WTC11 (cell line): ENCODE results near the gene POLR1G. TPM values are rescaled to one million over a fixed set of nuclear protein-coding genes. Genes with fewer than 3 reads are reported as not detected.
A peak's percentile ranks its signal among the peaks of the same experiment; 100 is the strongest.

Source experiments
- ATAC-seq: fragments of 200-7000 bp; cut with Tn5 transposase; 2 replicates; pipeline ENCODE4 v1.10.0; 2021; ENCODE audit warnings: mild to moderate bottlenecking, moderate library complexity
- CTCF ChIA-PET: fragments of 300-600 bp; sonication (Branson Sonifier 250); formaldehyde crosslinking; loops from one replicate; lab custom pipeline; 2021; ENCODE audit warnings: antibody characterized with exemption; lab: Charles Lee
- POLR2A ChIA-PET: fragments of 350-600 bp; sonication (Branson Sonifier 250); formaldehyde crosslinking; loops from one replicate; lab custom pipeline; 2021; ENCODE audit warnings: antibody characterized with exemption; lab: Charles Lee
- DNase-seq: peaks from one replicate; pipeline ENCODE4 v3.0.0; 2021; ENCODE audit warnings: low spot score
- H3K27ac Mint-ChIP-seq: 2 replicates; pipeline ENCODE4 v1.8.0; 2021; ENCODE audit warnings: mixed read lengths
- H3K27me3 Mint-ChIP-seq: 2 replicates; pipeline ENCODE4 v1.8.0; 2021; ENCODE audit warnings: low read depth, mild to moderate bottlenecking, moderate library complexity, mixed read lengths
- H3K36me3 Mint-ChIP-seq: 2 replicates; pipeline ENCODE4 v1.8.0; 2021; ENCODE audit warnings: mixed read lengths
- H3K4me1 Mint-ChIP-seq: 2 replicates; pipeline ENCODE4 v1.8.0; 2022; ENCODE audit warnings: mixed read lengths
- H3K4me3 Mint-ChIP-seq: 2 replicates; pipeline ENCODE4 v1.8.0; 2021; ENCODE audit warnings: mild to moderate bottlenecking, moderate library complexity, mixed read lengths
- H3K9me3 Mint-ChIP-seq: 2 replicates; pipeline ENCODE4 v1.8.0; 2021; ENCODE audit warnings: mixed read lengths
- AFF4 ChIP-seq: sonication (generic); formaldehyde crosslinking; IDR thresholded peaks from 2 replicates; pipeline ENCODE4 v1.8.1; 2023; ENCODE audit warnings: mild to moderate bottlenecking, missing genetic modification reagents, borderline replicate concordance
- ELF4 ChIP-seq: sonication (generic); formaldehyde crosslinking; IDR thresholded peaks from 2 replicates; pipeline ENCODE4 v1.8.1; 2022; ENCODE audit warnings: low read depth, mild to moderate bottlenecking, moderate library complexity, missing genetic modification reagents
- ETV6 ChIP-seq: sonication (generic); formaldehyde crosslinking; IDR thresholded peaks from 2 replicates; pipeline ENCODE4 v1.8.1; 2022; ENCODE audit warnings: mild to moderate bottlenecking, missing genetic modification reagents
- FOXJ3 ChIP-seq: sonication (generic); formaldehyde crosslinking; IDR thresholded peaks from 2 replicates; pipeline ENCODE4 v1.9.0; 2021; ENCODE audit warnings: missing genetic modification reagents, mild to moderate bottlenecking, borderline replicate concordance
- FOXK1 ChIP-seq: sonication (generic); formaldehyde crosslinking; IDR thresholded peaks from 2 replicates; pipeline ENCODE4 v1.8.0; 2022; ENCODE audit warnings: mild to moderate bottlenecking, moderate library complexity, missing genetic modification reagents
- HMGA2 ChIP-seq: fragments of 250-450 bp; sonication (Bioruptor Pico); IDR thresholded peaks from 2 replicates; pipeline ENCODE4 v1.4.0; 2021; ENCODE audit warnings: mild to moderate bottlenecking, moderate library complexity
- MXD4 ChIP-seq: fragments of 250-450 bp; sonication (Bioruptor Pico); IDR thresholded peaks from 2 replicates; pipeline ENCODE4 v1.8.0; 2021; ENCODE audit warnings: mild to moderate bottlenecking, moderate library complexity, borderline replicate concordance
- NFE2L1 ChIP-seq: sonication (generic); formaldehyde crosslinking; IDR thresholded peaks from 2 replicates; pipeline ENCODE4 v1.8.1; 2023; ENCODE audit warnings: missing genetic modification reagents
- NR1H2 ChIP-seq: sonication (generic); formaldehyde crosslinking; IDR thresholded peaks from 2 replicates; pipeline ENCODE4 v1.9.0; 2021; ENCODE audit warnings: mild to moderate bottlenecking, moderate library complexity, missing genetic modification reagents
- NR3C1 ChIP-seq: sonication (generic); formaldehyde crosslinking; conservative IDR thresholded peaks from 2 replicates; pipeline ENCODE4 v1.8.1; 2023; ENCODE audit warnings: low read depth, mild to moderate bottlenecking, missing genetic modification reagents
- RELA ChIP-seq: sonication (generic); formaldehyde crosslinking; IDR thresholded peaks from 2 replicates; pipeline ENCODE4 v1.8.1; 2022; ENCODE audit warnings: missing genetic modification reagents, mild to moderate bottlenecking, borderline replicate concordance
- SMAD3 ChIP-seq: sonication (generic); formaldehyde crosslinking; IDR thresholded peaks from 2 replicates; pipeline ENCODE4 v1.8.0; 2022; ENCODE audit warnings: missing genetic modification reagents, mild to moderate bottlenecking, borderline replicate concordance
- SP1 ChIP-seq: sonication (generic); formaldehyde crosslinking; conservative IDR thresholded peaks from 2 replicates; pipeline ENCODE4 v1.8.1; 2022; ENCODE audit warnings: missing genetic modification reagents
- TEAD4 ChIP-seq: sonication (generic); formaldehyde crosslinking; IDR thresholded peaks from 2 replicates; pipeline ENCODE4 v1.8.0; 2022; ENCODE audit warnings: mild to moderate bottlenecking, missing genetic modification reagents
- TP53 ChIP-seq: sonication (generic); formaldehyde crosslinking; IDR thresholded peaks from 2 replicates; pipeline ENCODE4 v1.8.1; 2023; ENCODE audit warnings: mild to moderate bottlenecking, missing genetic modification reagents
- ZNF121 ChIP-seq: sonication (generic); formaldehyde crosslinking; IDR thresholded peaks from 2 replicates; pipeline ENCODE4 v1.8.0; 2023; ENCODE audit warnings: missing genetic modification reagents
- ZNF138 ChIP-seq: sonication (generic); formaldehyde crosslinking; conservative IDR thresholded peaks from 2 replicates; pipeline ENCODE4 v1.8.1; 2022; ENCODE audit warnings: mild to moderate bottlenecking, moderate library complexity, missing genetic modification reagents
- ZNF219 ChIP-seq: sonication (generic); formaldehyde crosslinking; IDR thresholded peaks from 2 replicates; pipeline ENCODE4 v1.8.0; 2023; ENCODE audit warnings: missing genetic modification reagents, mild to moderate bottlenecking, borderline replicate concordance
- ZNF263 ChIP-seq: sonication (generic); formaldehyde crosslinking; IDR thresholded peaks from 2 replicates; pipeline ENCODE4 v1.8.1; 2022; ENCODE audit warnings: low read depth, mild to moderate bottlenecking, moderate library complexity, missing genetic modification reagents
- ZNF317 ChIP-seq: sonication (generic); formaldehyde crosslinking; IDR thresholded peaks from 2 replicates; pipeline ENCODE4 v1.8.1; 2023; ENCODE audit warnings: low read depth, mild to moderate bottlenecking, moderate library complexity, missing genetic modification reagents, borderline replicate concordance
- ZNF423 ChIP-seq: fragments of 250-450 bp; sonication (Bioruptor Pico); IDR thresholded peaks from 2 replicates; pipeline ENCODE4 v2.1.2; 2022; ENCODE audit warnings: mild to moderate bottlenecking, moderate library complexity
- total RNA-seq: library from RNA; stranded (reverse); gene quantifications from 3 replicates; pipeline ENCODE4 v1.2.3, GENCODE V29; 2021
- TF ChIP-seq, protein P1 (sequence below): sonication (generic); formaldehyde crosslinking; conservative IDR thresholded peaks from 2 replicates; pipeline ENCODE4 v1.8.1; 2023; ENCODE audit warnings: mild to moderate bottlenecking, low read depth, missing genetic modification reagents, moderate library complexity
- TF ChIP-seq, protein P2 (sequence below): sonication (generic); formaldehyde crosslinking; IDR thresholded peaks from 2 replicates; pipeline ENCODE4 v1.8.1; 2022; ENCODE audit warnings: low read depth, mild to moderate bottlenecking, moderate library complexity, missing genetic modification reagents, borderline replicate concordance

POLR1G gene
- total RNA-seq, 1 experiment from 2014 or later = 38.1 TPM

DNA sequence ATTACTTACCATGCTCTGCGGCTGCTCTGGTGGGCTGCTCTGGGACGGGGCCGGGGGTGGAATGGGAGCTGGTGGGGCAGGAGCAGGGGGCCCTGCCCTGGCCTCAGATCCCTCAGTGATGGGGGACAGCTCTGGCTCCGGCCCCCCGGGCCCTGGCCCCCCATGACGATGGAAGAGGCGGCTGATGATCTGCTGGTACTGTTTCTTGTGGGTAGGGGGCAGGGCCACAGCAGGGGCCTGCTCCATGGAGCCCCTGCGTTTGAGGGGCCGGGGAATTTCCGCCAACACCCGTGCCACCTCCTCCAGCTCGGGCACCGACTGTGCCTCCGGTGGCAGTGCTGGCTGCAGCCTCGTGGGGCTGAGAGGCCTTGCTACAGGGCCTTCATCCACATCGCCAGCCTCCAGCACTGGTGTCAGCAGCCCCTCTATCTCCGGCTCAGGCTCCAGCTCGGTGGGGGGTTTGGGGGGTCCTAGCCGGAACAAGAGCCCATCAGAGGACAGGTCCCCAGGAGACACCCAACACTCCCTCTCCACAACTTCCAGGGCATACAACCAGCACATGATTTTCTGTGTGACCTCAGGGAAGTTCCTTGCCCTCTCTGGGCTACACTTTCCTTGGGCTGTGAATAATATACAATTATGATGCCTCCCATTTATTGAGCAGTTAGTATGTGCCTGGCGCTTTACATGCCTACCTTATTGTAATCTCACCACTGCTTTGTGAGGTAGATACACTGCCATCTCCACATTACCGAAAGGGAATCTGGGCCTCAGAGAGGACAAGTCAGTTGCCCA lies 14.4 kb upstream of the POLR1G start:
- POLR2A ChIA-PET = interaction anchor here (0.5 to 0.9 kb wide), 3 partner anchors 12 to 172 kb away, joined by 3 to 7 read pairs (median 3); no protein-coding TSS in a partner anchor
- Mint-ChIP-seq H3K27ac (peak overlapping the region; percentile 60; the same call in 1 of the 2 replicates), H3K4me3 (no peak overlapping the region), H3K27me3 (peaks cover 31% of the 10 kb centered on the region)
- no peak for TF ChIP-seq ZNF423 (CRISPR knock-in tag)
- TF ChIP-seq, all 79 proteins: peak for 0
- DNase-seq = no peak
- no peaks in the 10 kb centered on the region for H3K9me3 Mint-ChIP-seq
- peaks cover 3% of the 10 kb centered on the region; the same call in 1 of the 2 replicates for H3K36me3 Mint-ChIP-seq
- peaks cover 5% of the 10 kb centered on the region for H3K4me1 Mint-ChIP-seq
- CTCF ChIA-PET = interaction anchor here (0.6 to 3.3 kb wide), 7 partner anchors 8 to 250 kb away, joined by 3 to 35 read pairs (median 5); no protein-coding TSS in a partner anchor
- ATAC-seq = no peak

- ChIA-PET CTCF (interaction anchor here (0.6 to 3.6 kb wide), 27 partner anchors 8 to 286 kb away, joined by 3 to 30 read pairs (median 4); partner anchors contain the start of genes BLOC1S3, ERCC2, PPP1R13L and TRAPPC6A), POLR2A (interaction anchor here (0.5 to 1.4 kb wide), 5 partner anchors 10 to 162 kb away, joined by 3 to 4 read pairs (median 3); no protein-coding TSS in a partner anchor)
- DNase-seq (peak; percentile 91), ATAC-seq (peak; percentile 69)
- Mint-ChIP-seq H3K36me3 (peaks cover 3% of the 10 kb centered on the region; the same call in 1 of the 2 replicates), H3K4me3 (peak overlapping the region; percentile 78), H3K27ac (no peak overlapping the region), H3K9me3 (no peaks in the 10 kb centered on the region), H3K27me3 (peaks cover 39% of the 10 kb centered on the region), H3K4me1 (peaks cover 17% of the 10 kb centered on the region)
- no peak for TF ChIP-seq ZNF219 (CRISPR knock-in tag)
- peak; percentile 19; the same call in 1 of the 2 replicates for TF ChIP-seq SMAD3
- TF ChIP-seq ELF4 (CRISPR knock-in tag) = no peak
- TF ChIP-seq NR3C1 (CRISPR knock-in tag) = no peak
- TF ChIP-seq ETV6 (CRISPR knock-in tag) = no peak
- no peak for TF ChIP-seq FOXJ3
- TF ChIP-seq SP1 = peak; percentile 35; the same call in 1 of the 2 replicates
- TF ChIP-seq FOXK1 (CRISPR knock-in tag) = no peak
- no peak for TF ChIP-seq AFF4 (CRISPR knock-in tag)
- TF ChIP-seq TEAD4 = no peak
- TF ChIP-seq ZNF138 = 0 out of 2 replicates have a peak, but pooled peaks have one; percentile 9
- 0 out of 2 replicates have a peak, but pooled peaks have one; percentile 49 for TF ChIP-seq ZNF121 (CRISPR knock-in tag)
- peak; percentile 45; the same call in 1 of the 2 replicates for TF ChIP-seq NFE2L1 (CRISPR knock-in tag)
These were observed 10.4 kb upstream of the POLR1G start for GRCh38 chr19:45395821-45396617.

- ChIA-PET POLR2A (no interaction called here), CTCF (interaction anchor here (1.4 to 5.9 kb wide), 5 partner anchors 9 to 86 kb away, joined by 3 to 67 read pairs (median 35); no protein-coding TSS in a partner anchor)
- H3K36me3 Mint-ChIP-seq = no peaks in the 10 kb centered on the region; the same call in 1 of the 2 replicates
- ATAC-seq (no peak), DNase-seq (no peak)
- H3K4me1 Mint-ChIP-seq = peaks cover 32% of the 10 kb centered on the region
- H3K9me3 Mint-ChIP-seq = no peaks in the 10 kb centered on the region
- H3K27ac Mint-ChIP-seq = no peak overlapping the region
- H3K27me3 Mint-ChIP-seq = peaks cover 42% of the 10 kb centered on the region
- no peak overlapping the region for H3K4me3 Mint-ChIP-seq
- no peak for TF ChIP-seq RELA
- TF ChIP-seq, protein P1, sequence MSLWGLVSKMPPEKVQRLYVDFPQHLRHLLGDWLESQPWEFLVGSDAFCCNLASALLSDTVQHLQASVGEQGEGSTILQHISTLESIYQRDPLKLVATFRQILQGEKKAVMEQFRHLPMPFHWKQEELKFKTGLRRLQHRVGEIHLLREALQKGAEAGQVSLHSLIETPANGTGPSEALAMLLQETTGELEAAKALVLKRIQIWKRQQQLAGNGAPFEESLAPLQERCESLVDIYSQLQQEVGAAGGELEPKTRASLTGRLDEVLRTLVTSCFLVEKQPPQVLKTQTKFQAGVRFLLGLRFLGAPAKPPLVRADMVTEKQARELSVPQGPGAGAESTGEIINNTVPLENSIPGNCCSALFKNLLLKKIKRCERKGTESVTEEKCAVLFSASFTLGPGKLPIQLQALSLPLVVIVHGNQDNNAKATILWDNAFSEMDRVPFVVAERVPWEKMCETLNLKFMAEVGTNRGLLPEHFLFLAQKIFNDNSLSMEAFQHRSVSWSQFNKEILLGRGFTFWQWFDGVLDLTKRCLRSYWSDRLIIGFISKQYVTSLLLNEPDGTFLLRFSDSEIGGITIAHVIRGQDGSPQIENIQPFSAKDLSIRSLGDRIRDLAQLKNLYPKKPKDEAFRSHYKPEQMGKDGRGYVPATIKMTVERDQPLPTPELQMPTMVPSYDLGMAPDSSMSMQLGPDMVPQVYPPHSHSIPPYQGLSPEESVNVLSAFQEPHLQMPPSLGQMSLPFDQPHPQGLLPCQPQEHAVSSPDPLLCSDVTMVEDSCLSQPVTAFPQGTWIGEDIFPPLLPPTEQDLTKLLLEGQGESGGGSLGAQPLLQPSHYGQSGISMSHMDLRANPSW = no peak
- no peak for TF ChIP-seq SMAD3
- no peak for TF ChIP-seq HMGA2 (CRISPR knock-in tag)
- no peak for TF ChIP-seq TP53 (CRISPR knock-in tag)
- TF ChIP-seq, protein P2, sequence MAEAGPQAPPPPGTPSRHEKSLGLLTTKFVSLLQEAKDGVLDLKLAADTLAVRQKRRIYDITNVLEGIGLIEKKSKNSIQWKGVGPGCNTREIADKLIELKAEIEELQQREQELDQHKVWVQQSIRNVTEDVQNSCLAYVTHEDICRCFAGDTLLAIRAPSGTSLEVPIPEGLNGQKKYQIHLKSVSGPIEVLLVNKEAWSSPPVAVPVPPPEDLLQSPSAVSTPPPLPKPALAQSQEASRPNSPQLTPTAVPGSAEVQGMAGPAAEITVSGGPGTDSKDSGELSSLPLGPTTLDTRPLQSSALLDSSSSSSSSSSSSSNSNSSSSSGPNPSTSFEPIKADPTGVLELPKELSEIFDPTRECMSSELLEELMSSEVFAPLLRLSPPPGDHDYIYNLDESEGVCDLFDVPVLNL (CRISPR knock-in tag) = no peak
- TF ChIP-seq ZNF263 (CRISPR knock-in tag) = no peak
- TF ChIP-seq MXD4 (CRISPR knock-in tag) = no peak
- TF ChIP-seq NR1H2 (CRISPR knock-in tag) = no peak
- no peak for TF ChIP-seq ZNF317 (CRISPR knock-in tag)
These were observed 6.3 kb upstream of the POLR1G start for GRCh38 chr19:45400192-45400591.
